GM10266 (cell line): ENCODE measurements around the gene HLCS.
"Not testable (repeated sequence)": the region's sequence is repeated elsewhere in the genome, so short reads cannot be mapped to it uniquely, and the experiment has no call there.

Experiments used
- DNase-seq: peaks from one replicate; pipeline ENCODE4 v3.0.0; 2012; ENCODE audit errors: extremely low spot score
- CTCF ChIP-seq: IDR thresholded peaks from 2 replicates; pipeline ENCODE4 v1.5.1; 2012; ENCODE audit warnings: mild to moderate bottlenecking, low read depth; ENCODE audit not compliant: control insufficient read depth, insufficient read depth; ENCODE audit errors: missing control alignments

The HLCS gene

DNA sequence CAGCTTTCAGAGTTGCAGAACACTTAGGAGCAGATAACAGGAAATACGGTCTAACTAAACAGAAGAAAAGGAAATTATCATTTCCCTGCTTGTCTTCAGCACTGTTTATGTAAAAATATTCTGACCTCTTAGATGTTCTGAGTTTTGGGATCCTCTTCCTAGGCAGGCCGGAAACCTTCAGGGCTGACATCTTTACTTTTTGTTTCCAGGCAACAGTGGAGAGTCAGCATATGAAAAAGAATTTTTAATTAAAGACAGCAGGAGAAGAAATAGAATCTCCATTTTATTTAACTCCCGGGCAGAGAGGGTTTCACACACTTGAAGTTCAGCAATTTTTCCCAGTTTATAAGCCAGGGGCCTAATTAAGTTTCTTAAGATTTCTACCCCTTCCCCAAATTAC, 35.0 kb upstream of the HLCS start:
- DNase-seq, result no peak
- no peak for TF ChIP-seq CTCF

GRCh38 chr21:37000381-37000780, 33.9 kb upstream of the HLCS start:
- no peak for TF ChIP-seq CTCF
- no peak for DNase-seq

DNA sequence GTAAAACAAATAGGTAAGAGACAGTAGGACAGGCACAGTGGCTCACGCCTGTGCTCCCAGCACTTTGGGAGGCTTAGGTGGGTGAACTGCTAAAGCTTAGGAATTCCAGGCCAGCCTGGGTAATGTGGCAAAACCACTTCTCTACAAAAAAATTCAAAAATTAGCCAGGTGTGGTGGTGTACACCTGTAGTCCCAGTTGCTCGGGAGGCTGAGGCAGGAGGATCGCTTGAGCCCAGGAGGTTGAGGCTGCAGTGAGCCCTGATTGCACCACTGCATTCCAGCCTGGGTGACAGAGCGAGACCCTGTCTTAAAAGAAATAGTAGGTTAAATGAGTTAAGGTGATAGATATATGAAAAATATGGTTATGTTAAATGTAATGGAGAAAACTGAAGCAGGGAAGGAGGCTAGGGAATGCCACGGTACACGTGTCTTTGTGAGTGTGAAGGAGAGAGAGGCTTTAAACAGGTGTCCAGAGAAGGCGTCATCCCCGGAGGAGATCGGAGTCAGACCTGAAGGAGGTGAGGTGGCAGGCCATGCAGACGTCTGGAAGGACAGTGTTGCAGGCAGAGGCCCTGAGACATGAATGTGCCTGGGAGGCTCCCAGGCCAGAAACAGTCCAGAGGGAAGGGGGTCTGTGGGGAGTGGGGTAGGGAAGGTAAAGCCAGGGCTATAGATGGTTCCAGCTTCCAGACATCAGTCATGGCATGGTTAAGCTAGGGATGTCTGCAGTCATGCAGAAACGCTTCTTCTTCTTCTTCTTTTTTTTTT, 32.8 kb upstream of the HLCS start:
- no peak for TF ChIP-seq CTCF
- no peak for DNase-seq

DNA sequence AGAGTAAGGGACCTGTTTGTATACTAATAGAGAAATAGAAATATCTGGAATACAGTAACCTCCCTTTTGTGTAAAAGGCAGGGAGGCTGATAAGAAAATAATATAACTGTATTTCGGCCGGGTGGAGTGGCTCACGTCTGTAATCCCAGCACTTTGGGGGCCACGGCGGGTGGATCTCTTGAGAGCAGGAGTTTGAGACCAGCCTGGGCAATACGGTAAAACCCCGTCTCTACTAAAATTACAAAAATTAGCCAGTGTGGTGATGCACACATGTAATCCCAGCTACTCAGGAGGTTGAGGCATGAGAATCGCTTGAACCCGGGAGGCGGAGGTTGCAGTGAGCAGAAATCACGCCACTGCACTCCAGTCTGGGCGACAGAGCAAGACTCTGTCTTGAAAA, 28.8 kb upstream of the HLCS start:
- not testable (repeated sequence) for DNase-seq

GRCh38 chr21:36994501-36995158, 28.2 kb upstream of the HLCS start:
- no peak for DNase-seq
- TF ChIP-seq CTCF, result no peak

DNA sequence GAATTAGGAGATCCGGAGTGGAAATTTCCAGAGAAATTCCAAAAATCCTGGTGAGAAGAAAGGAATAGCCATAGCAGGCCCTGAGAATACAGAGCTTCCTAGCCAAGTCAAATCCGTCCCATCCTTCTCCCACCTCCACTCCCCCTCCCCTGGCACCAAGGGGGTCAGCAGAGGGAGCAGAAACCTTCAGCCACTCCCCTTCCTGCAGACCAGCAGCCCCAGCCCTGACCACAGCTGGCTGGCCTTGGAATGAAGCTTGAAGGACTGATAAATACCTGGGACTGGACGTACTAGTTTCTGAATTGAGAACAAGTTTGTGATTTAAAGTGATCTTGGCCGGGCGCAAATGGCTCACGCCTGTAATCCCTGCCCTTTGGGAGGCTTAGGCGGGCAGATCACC, 26.2 kb upstream of the HLCS start:
- no peak for DNase-seq

GRCh38 chr21:36990508-36991205, 24.2 kb upstream of the HLCS start:
- no peak for TF ChIP-seq CTCF
- DNase-seq, result no peak

More for the DNA sequence above, 26.2 kb upstream of the HLCS start:
- TF ChIP-seq CTCF, result no peak
